GM12864 (cell line): ENCODE measurements around the gene MYOG.

Experiments
- DNase-seq: peaks from one replicate; pipeline ENCODE4 v3.0.0-alpha.2; 2011; ENCODE audit warnings: low read depth
- H3K4me3 ChIP-seq: 2 replicates; pipeline ENCODE4 v1.5.1; 2011; ENCODE audit warnings: mild to moderate bottlenecking, low read depth, low read length, control low read depth
- CTCF ChIP-seq: IDR thresholded peaks from 2 replicates; pipeline ENCODE4 v1.5.1; 2011; ENCODE audit warnings: low read depth, mild to moderate bottlenecking, moderate library complexity, low read length, control low read depth, inconsistent platforms; ENCODE audit errors: missing control alignments

The MYOG gene

DNA sequence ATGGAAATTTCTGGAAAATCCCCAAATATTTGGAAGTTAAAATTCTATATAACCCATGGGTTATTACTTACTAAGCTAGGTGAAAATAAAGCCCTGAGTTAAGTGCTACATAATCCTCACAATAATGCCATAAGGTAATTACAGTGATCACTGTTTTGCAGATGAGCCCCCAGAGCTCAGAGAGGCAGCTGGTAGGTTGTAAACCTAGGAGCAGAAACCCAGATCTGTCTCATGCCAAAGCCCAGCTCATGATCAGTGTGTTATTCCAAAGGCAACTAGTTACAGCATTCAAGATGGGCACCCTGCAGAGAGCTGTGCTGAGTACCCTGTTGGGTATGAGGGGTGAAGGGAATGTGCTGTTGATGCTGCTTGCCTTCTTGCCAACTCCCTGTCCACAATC, 10.8 kb upstream of the MYOG start:
- no peak overlapping the region for H3K4me3 ChIP-seq
- no peak for DNase-seq
- TF ChIP-seq CTCF = no peak

GRCh38 chr1:203095061-203095690, 9.4 kb upstream of the MYOG start:
- no peak for TF ChIP-seq CTCF
- no peak for DNase-seq

DNA sequence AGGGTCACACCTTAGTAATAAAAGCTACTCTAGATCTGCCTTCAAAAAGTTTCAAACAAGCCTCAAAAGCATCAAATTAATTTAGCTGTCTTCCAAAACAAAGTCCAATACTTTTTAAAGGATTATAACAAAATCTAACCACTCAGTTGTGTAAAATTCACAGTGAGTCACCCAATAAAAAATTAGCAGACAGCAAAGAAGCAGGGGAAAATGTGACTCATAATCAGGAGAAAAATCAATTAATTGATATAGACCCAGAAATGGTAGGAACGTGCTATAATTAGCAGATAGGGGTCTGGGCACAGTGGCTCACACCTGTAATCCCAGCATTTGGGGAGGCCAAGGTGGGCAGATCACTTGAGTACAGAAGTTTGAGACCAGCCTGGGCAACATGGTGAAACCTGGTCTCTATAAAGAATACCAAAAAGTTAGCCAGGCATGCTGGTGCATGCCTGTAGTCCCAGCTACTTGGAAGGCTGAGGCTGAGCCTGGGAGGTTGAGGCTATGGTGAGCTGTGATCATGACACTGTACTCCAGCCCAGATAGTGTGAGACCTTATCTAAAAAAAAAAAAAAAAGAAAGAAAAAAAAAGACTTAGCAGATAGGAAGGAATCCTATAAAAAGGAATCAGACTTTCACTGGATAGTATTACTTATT, 8.1 kb upstream of the MYOG start:
- no peak for DNase-seq
- no peak for TF ChIP-seq CTCF
- H3K4me3 ChIP-seq = no peak overlapping the region

More at GRCh38 chr1:203095061-203095690, 9.4 kb upstream of the MYOG start:
- no peak overlapping the region for H3K4me3 ChIP-seq

DNA sequence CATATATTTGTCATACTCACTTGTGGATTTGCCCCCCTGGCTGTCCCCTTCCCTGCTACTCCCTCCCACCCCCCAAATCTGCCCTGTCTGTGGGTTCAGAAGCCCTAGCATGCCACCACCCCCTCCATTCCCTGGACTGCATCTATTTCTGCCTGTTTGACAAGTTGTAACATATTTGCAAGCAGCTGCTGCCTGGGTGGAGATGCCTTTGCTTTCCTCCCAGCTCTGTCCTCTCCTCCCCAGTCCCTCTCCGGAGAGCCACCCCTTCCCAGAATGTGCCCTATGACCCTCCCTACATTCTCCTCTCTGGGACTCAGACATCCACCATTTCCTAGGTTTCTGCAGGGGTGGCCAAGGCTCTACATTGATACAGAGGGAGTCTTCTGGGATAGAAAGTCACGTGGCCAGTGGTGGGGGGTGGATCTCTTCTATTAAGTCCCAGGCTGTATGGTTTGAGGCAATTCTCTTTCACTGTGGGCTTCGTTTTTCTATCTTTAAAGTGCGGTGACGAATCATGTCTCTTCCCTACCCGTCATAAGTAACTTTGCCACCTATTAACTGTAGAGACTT, 6.0 kb upstream of the MYOG start:
- H3K4me3 ChIP-seq = no peak overlapping the region
- DNase-seq = no peak
- TF ChIP-seq CTCF = no peak

- no peak for DNase-seq
- H3K4me3 ChIP-seq = no peak overlapping the region
- no peak for TF ChIP-seq CTCF
Measured at GRCh38 chr1:203091199-203091477, 5.3 kb upstream of the MYOG start.

- TF ChIP-seq CTCF = no peak
- no peak for DNase-seq
- no peak overlapping the region for H3K4me3 ChIP-seq
Measured at GRCh38 chr1:203090421-203091198, 4.8 kb upstream of the MYOG start.
